HL-60 (cell line): ENCODE measurements around the gene SYT9.

Experiments
- DNase-seq, 2 experiments: peaks; one replicate each; pipeline ENCODE4 v3.0.0-alpha.2; 2010 to 2020; ENCODE audit warnings: low read depth in 1 of 2, low spot score in 1 of 2
- H3K27ac ChIP-seq: fragments of 250-450 bp; sonication (Bioruptor Pico); replicated peaks from 2 replicates; pipeline ENCODE4 v1.5.1; 2020; ENCODE audit warnings: mild to moderate bottlenecking, moderate library complexity
- H3K27me3 ChIP-seq: fragments of 250-450 bp; sonication (Bioruptor Pico); 2 replicates; pipeline ENCODE4 v1.5.1; 2021; ENCODE audit warnings: mild to moderate bottlenecking, moderate library complexity; ENCODE audit not compliant: insufficient read depth, poor library complexity, severe bottlenecking
- H3K4me3 ChIP-seq: replicated peaks from 2 replicates; pipeline ENCODE4 v1.5.1; 2011; ENCODE audit warnings: mild to moderate bottlenecking, control low read depth, low read length; ENCODE audit not compliant: insufficient read depth
- CTCF ChIP-seq: IDR thresholded peaks from one replicate; pipeline ENCODE4 v1.5.1; 2011; ENCODE audit warnings: low read length, control low read depth, inconsistent platforms; ENCODE audit not compliant: insufficient read depth
- GABPA ChIP-seq: IDR thresholded peaks from 2 replicates; pipeline ENCODE4 v1.6.1; 2012; ENCODE audit warnings: low read depth
- POLR2AphosphoS5 ChIP-seq: IDR thresholded peaks from 2 replicates; pipeline ENCODE4 v1.6.1; 2012; ENCODE audit warnings: low read depth
- REST ChIP-seq: IDR thresholded peaks from 2 replicates; pipeline ENCODE4 v1.6.1; 2012; ENCODE audit warnings: low read depth; ENCODE audit not compliant: insufficient replicate concordance
- SPI1 ChIP-seq: IDR thresholded peaks from 2 replicates; pipeline ENCODE4 v1.6.1; 2012; ENCODE audit warnings: low read depth, mild to moderate bottlenecking, borderline replicate concordance

SYT9 gene

GRCh38 chr11:7448201-7448600, 196.5 kb downstream of the SYT9 start:
- Histone ChIP-seq H3K27me3 (no peaks in the 10 kb centered on the region), H3K27ac (no peak overlapping the region), H3K4me3 (no peak overlapping the region)
- DNase-seq = no peak
- TF ChIP-seq SPI1 (no peak), GABPA (no peak), POLR2AphosphoS5 (no peak), CTCF (no peak), REST (no peak)

- DNase-seq = peak in 1 of 2 experiments; percentile 26
- H3K27me3 ChIP-seq = no peaks in the 10 kb centered on the region
- H3K4me3 ChIP-seq = no peak overlapping the region
- no peak overlapping the region for H3K27ac ChIP-seq
- TF ChIP-seq SPI1 (no peak), POLR2AphosphoS5 (no peak), CTCF (no peak), REST (no peak), GABPA (no peak)
Measured at GRCh38 chr11:7449211-7449840, 197.6 kb downstream of the SYT9 start.

- TF ChIP-seq GABPA (no peak), SPI1 (no peak), REST (no peak), CTCF (no peak), POLR2AphosphoS5 (no peak)
- no peaks in the 10 kb centered on the region for H3K27me3 ChIP-seq
- DNase-seq = no peak
- H3K4me3 ChIP-seq = no peak overlapping the region
- H3K27ac ChIP-seq = no peak overlapping the region
Measured at GRCh38 chr11:7449841-7450214, 198.1 kb downstream of the SYT9 start.
